GM19035 (cell line): Measurements from ENCODE around the gene CIDEA.
"Not testable (repeated sequence)": the region's sequence is repeated elsewhere in the genome, so short reads cannot be mapped to it uniquely, and the experiment has no call there.

Source experiments
- ATAC-seq: cut with Tn5 transposase; IDR thresholded peaks from one replicate; pipeline ENCODE4 v1.9.1; 2021; ENCODE audit not compliant: unreplicated experiment

The CIDEA gene

GRCh38 chr18:12238826-12239225 is 15.3 kb upstream of the CIDEA start:
- no peak for ATAC-seq

- ATAC-seq: no peak
Observed at GRCh38 chr18:12239431-12239830, 14.7 kb upstream of the CIDEA start.

GRCh38 chr18:12242658-12243260 is 11.4 kb upstream of the CIDEA start:
- no peak for ATAC-seq

GRCh38 chr18:12243272-12243671 is 10.9 kb upstream of the CIDEA start:
- ATAC-seq: not testable (repeated sequence)

GRCh38 chr18:12245793-12246135 is 8.4 kb upstream of the CIDEA start:
- ATAC-seq: no peak

GRCh38 chr18:12246849-12247808 is 7.0 kb upstream of the CIDEA start:
- ATAC-seq: no peak

- no peak for ATAC-seq
Observed at GRCh38 chr18:12247946-12248345, 6.2 kb upstream of the CIDEA start.

- no peak for ATAC-seq
Observed at GRCh38 chr18:12248926-12249720, 5.0 kb upstream of the CIDEA start.

- ATAC-seq: no peak
Observed at GRCh38 chr18:12251311-12251710, 2.9 kb upstream of the CIDEA start.

GRCh38 chr18:12252061-12252460 is 2.1 kb upstream of the CIDEA start:
- no peak for ATAC-seq

GRCh38 chr18:12253027-12253426 is 1.1 kb upstream of the CIDEA start:
- no peak for ATAC-seq

- ATAC-seq: no peak
Observed at GRCh38 chr18:12253663-12254135, 462 bp upstream of the CIDEA start.

- no peak for ATAC-seq
Observed at GRCh38 chr18:12254820-12255511, 805 bp downstream of the CIDEA start.

GRCh38 chr18:12255626-12256026 is 1.5 kb downstream of the CIDEA start:
- ATAC-seq: no peak

- ATAC-seq: no peak
Observed at GRCh38 chr18:12256951-12257350, 2.8 kb downstream of the CIDEA start.

GRCh38 chr18:12257996-12258718 is 4.0 kb downstream of the CIDEA start:
- no peak for ATAC-seq

GRCh38 chr18:12258719-12259705 is 4.9 kb downstream of the CIDEA start:
- ATAC-seq: no peak

- no peak for ATAC-seq
Observed at GRCh38 chr18:12262748-12263147, 8.6 kb downstream of the CIDEA start.

GRCh38 chr18:12264864-12265263 is 10.7 kb downstream of the CIDEA start:
- ATAC-seq: no peak
